ENCODE data around the gene TPGS1.

The TPGS1 gene

DNA sequence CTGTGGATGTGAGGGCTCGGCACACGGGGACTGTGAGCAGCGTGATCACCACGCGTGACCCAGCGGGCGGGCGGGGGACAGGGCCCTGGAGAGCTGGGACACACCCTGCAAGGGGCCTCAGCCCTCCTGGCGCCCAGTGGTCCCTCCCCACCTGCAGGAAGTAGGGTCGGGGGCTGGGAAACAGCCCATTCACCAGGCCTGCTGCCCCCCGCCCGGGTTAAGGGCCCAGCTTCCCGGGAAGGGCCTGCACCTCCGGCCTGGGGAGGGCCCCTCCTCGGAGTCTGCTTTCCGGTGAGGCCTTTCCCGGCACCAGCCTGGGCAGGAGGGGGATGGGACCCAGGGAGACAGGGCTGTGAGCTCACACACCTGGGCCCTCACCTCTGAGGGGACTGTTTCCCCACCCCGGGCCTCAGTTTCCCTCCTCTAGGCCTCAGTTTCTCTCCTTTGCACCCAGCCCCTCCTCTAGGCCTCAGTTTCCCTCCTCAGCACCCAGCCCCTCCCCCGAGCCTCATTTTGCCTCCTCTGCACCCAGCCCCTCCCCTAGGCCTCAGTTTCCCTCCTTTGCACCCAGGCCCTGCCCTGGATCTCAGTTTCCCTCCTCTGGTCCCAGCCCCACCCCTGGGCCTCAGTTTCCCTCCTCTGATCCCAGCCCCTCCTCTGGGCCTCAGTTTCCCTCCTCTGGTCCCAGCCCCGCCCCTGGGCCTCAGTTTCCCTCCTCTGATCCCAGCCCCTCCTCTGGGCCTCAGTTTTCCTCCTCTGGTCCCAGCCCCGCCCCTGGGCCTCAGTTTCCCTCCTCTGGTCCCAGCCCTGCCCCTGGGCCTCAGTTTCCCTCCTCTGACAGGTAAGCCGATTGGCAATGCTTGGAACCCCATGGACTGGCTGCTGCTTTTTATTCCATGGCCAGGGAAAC, 12.9 kb upstream of the TPGS1 start:
- Histone ChIP-seq H3K27me3 (peaks cover 60% of the 10 kb centered on the region), H3K9me3 (no peaks in the 10 kb centered on the region), H3K27ac (no peak overlapping the region), H3K36me3 (no peaks in the 10 kb centered on the region), H3K4me3 (ENCODE audit: low read depth in 1 of 2, low read length in 1 of 2) (no peak overlapping the region), H3K4me1 (ENCODE audit: control insufficient read depth in 1 of 2, insufficient read depth in 1 of 2, low read depth in 1 of 2, low read length in 1 of 2) (peaks cover 19 to 44% of the 10 kb centered on the region in 2 experiments)
- TF ChIP-seq, protein P1, sequence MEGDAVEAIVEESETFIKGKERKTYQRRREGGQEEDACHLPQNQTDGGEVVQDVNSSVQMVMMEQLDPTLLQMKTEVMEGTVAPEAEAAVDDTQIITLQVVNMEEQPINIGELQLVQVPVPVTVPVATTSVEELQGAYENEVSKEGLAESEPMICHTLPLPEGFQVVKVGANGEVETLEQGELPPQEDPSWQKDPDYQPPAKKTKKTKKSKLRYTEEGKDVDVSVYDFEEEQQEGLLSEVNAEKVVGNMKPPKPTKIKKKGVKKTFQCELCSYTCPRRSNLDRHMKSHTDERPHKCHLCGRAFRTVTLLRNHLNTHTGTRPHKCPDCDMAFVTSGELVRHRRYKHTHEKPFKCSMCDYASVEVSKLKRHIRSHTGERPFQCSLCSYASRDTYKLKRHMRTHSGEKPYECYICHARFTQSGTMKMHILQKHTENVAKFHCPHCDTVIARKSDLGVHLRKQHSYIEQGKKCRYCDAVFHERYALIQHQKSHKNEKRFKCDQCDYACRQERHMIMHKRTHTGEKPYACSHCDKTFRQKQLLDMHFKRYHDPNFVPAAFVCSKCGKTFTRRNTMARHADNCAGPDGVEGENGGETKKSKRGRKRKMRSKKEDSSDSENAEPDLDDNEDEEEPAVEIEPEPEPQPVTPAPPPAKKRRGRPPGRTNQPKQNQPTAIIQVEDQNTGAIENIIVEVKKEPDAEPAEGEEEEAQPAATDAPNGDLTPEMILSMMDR (IDR thresholded peaks at IDR 0.05) = no peak

GRCh38 chr19:495081-495401, 12.3 kb upstream of the TPGS1 start:
- Histone ChIP-seq H3K9me3 (no peaks in the 10 kb centered on the region), H3K36me3 (no peaks in the 10 kb centered on the region), H3K27ac (peak overlapping the region; percentile 2), H3K4me3 (ENCODE audit: low read depth in 1 of 2, low read length in 1 of 2) (no peak overlapping the region), H3K4me1 (ENCODE audit: control insufficient read depth in 1 of 2, insufficient read depth in 1 of 2, low read depth in 1 of 2, low read length in 1 of 2) (peaks cover 13 to 37% of the 10 kb centered on the region in 2 experiments), H3K27me3 (peaks cover 66% of the 10 kb centered on the region)
- TF ChIP-seq, protein P1 (IDR thresholded peaks at IDR 0.05) = no peak

DNA sequence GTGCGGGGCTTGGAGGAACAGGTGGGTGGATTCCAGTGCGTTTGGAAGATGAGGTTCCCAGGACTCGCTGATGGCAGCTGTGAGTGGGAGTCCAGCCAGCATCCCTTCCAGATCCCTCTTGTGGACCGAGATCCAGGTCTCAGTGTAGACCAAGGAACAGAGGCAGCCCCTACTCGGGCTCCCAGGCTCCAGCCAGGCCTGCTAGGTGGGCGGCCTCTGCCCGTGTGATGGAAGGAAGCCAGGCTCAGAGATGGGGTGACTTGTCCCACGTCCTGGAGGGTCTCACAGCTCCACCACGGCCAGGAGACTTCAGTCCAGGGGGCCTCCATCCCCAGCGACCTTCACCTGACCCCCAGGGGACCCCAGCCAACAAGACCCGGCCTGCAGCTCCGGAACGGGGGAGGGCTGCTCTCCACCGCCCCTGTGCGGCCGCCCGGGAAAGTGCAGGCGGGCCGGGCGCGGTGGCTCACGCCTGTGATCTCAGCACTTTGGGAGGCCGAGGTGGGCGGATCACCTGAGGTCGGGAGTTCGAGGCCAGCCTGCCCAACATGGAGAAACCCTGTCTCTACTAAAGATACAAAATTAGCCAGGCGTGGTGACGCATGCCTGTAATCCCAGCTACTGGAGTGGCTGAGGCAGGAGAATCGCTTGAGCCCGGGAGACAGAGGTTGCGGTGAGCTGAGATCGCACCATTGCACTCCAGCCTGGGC, 11.7 kb upstream of the TPGS1 start:
- TF ChIP-seq, protein P1 (IDR thresholded peaks at IDR 0.05) = peak; percentile 92
- Histone ChIP-seq H3K4me1 (ENCODE audit: control insufficient read depth in 1 of 2, insufficient read depth in 1 of 2, low read depth in 1 of 2, low read length in 1 of 2) (peaks cover 13 to 32% of the 10 kb centered on the region in 2 experiments), H3K27ac (peak overlapping the region; percentile 2), H3K9me3 (no peaks in the 10 kb centered on the region), H3K27me3 (peaks cover 71% of the 10 kb centered on the region), H3K36me3 (no peaks in the 10 kb centered on the region), H3K4me3 (ENCODE audit: low read depth in 1 of 2, low read length in 1 of 2) (no peak overlapping the region)

DNA sequence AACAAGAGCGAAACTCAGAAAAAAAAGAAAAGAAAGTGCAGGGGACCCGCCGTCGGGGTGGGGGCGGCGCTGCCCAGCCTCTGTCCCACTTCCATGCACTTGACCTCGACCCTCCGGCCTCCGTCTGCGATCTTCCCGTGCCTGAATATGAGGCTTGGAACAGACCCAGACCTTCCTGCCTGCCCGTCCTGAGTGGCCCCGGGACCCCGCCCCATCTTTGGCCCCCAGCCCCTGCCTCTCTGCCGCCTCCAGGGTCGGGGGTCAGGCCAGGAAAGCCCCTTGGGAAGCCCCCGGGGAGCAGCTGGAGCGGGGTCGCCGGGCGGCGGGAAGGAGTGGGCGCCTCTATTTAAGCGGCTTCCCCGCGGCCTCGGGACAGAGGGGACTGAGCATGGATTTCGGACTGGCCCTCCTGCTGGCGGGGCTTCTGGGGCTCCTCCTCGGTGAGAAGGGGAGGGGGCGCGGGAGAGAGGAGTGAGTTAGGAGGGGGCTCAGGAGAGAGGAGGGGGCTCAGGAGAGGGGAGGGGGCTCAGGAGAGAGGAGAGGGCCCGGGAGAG, 11.1 kb upstream of the TPGS1 start, which contains the start of gene MADCAM1:
MADCAM1 (plus strand) TSS at position 375 of the 554 bp plus-strand sequence; CDS start at position 389, 14 bp downstream.
- Histone ChIP-seq H3K9me3 (no peaks in the 10 kb centered on the region), H3K27ac (peak within 1 kb of the TSS; percentile 2), H3K4me1 (ENCODE audit: control insufficient read depth in 1 of 2, insufficient read depth in 1 of 2, low read depth in 1 of 2, low read length in 1 of 2) (peaks cover 17 to 37% of the 10 kb centered on the region in 2 experiments), H3K4me3 (ENCODE audit: low read depth in 1 of 2, low read length in 1 of 2) (peak within 1 kb of the TSS in 1 of 2 experiments; percentile 53), H3K36me3 (no peaks in the 10 kb centered on the region), H3K27me3 (peaks cover 71% of the 10 kb centered on the region)
- TF ChIP-seq, protein P1 (IDR thresholded peaks at IDR 0.05) = no peak

DNA sequence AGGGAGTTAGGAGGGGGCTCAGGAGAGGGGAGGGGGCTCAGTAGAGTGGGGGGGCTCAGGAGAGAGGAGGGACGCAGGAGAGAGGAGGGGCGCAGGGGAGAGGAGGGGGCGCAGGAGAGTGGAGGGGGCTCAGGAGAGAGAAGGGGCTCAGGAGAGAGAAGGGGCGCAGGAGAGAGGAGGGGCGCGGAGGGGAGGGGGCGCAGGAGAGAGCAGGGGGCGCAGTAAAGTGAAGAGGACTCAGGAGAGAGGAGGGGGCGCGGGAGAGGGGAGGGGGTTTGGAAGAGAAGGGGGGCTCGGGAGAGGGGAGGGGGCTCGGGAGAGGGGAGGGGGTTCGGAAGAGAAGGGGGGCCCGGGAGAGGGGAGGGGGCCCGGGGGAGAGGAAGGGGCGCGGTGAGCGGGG, 10.3 kb upstream of the TPGS1 start:
- Histone ChIP-seq H3K36me3 (no peaks in the 10 kb centered on the region), H3K4me1 (ENCODE audit: control insufficient read depth in 1 of 2, insufficient read depth in 1 of 2, low read depth in 1 of 2, low read length in 1 of 2) (peaks cover 25 to 45% of the 10 kb centered on the region in 2 experiments), H3K27ac (no peak overlapping the region), H3K4me3 (ENCODE audit: low read depth in 1 of 2, low read length in 1 of 2) (no peak overlapping the region), H3K27me3 (peaks cover 71% of the 10 kb centered on the region), H3K9me3 (no peaks in the 10 kb centered on the region)
- TF ChIP-seq, protein P1 (IDR thresholded peaks at IDR 0.05) = no peak

Data from neutrophil (primary cell).